Astrocyte (in vitro differentiated cells and primary cell): Measurements from ENCODE around the gene WNT9B.

Experiments
- EZH2 ChIP-seq: IDR thresholded peaks from 2 replicates; pipeline ENCODE4 v1.6.1; 2012; ENCODE audit warnings: mild to moderate bottlenecking, low read length, inconsistent platforms; ENCODE audit not compliant: insufficient read depth
- TF ChIP-seq, protein P1 (sequence below): IDR thresholded peaks from 2 replicates; pipeline ENCODE4 v1.5.1; 2011; ENCODE audit warnings: low read depth, mild to moderate bottlenecking, inconsistent platforms, low read length, moderate library complexity; ENCODE audit not compliant: insufficient read depth

GRCh38 chr17:46895171-46895570 lies 43.8 kb downstream of the WNT9B start:
- TF ChIP-seq, protein P1, sequence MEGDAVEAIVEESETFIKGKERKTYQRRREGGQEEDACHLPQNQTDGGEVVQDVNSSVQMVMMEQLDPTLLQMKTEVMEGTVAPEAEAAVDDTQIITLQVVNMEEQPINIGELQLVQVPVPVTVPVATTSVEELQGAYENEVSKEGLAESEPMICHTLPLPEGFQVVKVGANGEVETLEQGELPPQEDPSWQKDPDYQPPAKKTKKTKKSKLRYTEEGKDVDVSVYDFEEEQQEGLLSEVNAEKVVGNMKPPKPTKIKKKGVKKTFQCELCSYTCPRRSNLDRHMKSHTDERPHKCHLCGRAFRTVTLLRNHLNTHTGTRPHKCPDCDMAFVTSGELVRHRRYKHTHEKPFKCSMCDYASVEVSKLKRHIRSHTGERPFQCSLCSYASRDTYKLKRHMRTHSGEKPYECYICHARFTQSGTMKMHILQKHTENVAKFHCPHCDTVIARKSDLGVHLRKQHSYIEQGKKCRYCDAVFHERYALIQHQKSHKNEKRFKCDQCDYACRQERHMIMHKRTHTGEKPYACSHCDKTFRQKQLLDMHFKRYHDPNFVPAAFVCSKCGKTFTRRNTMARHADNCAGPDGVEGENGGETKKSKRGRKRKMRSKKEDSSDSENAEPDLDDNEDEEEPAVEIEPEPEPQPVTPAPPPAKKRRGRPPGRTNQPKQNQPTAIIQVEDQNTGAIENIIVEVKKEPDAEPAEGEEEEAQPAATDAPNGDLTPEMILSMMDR: no peak
- TF ChIP-seq EZH2: no peak
